Kidney (tissue), 14 donors: ENCODE measurements around the gene TMSB15C. TPM values are rescaled to one million over a fixed set of nuclear protein-coding genes. Genes with fewer than 3 reads are reported as not detected.

Source experiments
- DNase-seq, 5 donors: peaks; one replicate each; pipeline ENCODE4 v3.0.0-alpha.2; 2013 to 2020
- FAIRE-seq: peaks from 2 replicates; lab custom pipeline; 2012; peaks lifted over from hg19 to GRCh38; lab: Jason Lieb, UNC
- H3K27ac ChIP-seq, 2 donors: one replicate each; pipeline ENCODE4 v1.7.0; 2013; ENCODE audit warnings: low read depth in 2 of 2, low read length in 2 of 2, inconsistent platforms in 1 of 2
- H3K27me3 ChIP-seq: one replicate; pipeline ENCODE4 v1.7.1; 2013; ENCODE audit warnings: low read length, inconsistent platforms; ENCODE audit not compliant: control insufficient read depth, insufficient read depth
- H3K36me3 ChIP-seq, 3 donors: one replicate each; pipeline versions ENCODE4 v1.7.0 to v1.7.1; 2013; ENCODE audit warnings: low read length in 3 of 3, control low read depth in 1 of 3, inconsistent platforms in 1 of 3; ENCODE audit not compliant: insufficient read depth in 3 of 3, control insufficient read depth in 2 of 3
- H3K4me1 ChIP-seq, 3 donors: one replicate each; pipeline versions ENCODE4 v1.7.0 to v1.7.1; 2013; ENCODE audit warnings: low read length in 3 of 3, inconsistent platforms in 1 of 3, low read depth in 1 of 3; ENCODE audit not compliant: control insufficient read depth in 2 of 3, insufficient read depth in 2 of 3
- H3K4me3 ChIP-seq, 3 donors: one replicate each; pipeline versions ENCODE4 v1.7.0 to v1.8.1; 2013; ENCODE audit warnings: low read length in 3 of 3, control low read depth in 1 of 3, inconsistent platforms in 1 of 3
- H3K9ac ChIP-seq, 3 donors: one replicate each; pipeline versions ENCODE4 v1.7.0 to v1.7.1; 2013; ENCODE audit warnings: low read length in 3 of 3, control low read depth in 1 of 3, inconsistent platforms in 1 of 3
- H3K9me3 ChIP-seq, 3 donors: one replicate each; pipeline versions ENCODE4 v1.7.0 to v1.7.1; 2013; ENCODE audit warnings: low read length in 3 of 3, control low read depth in 1 of 3, inconsistent platforms in 1 of 3; ENCODE audit not compliant: control insufficient read depth in 2 of 3, insufficient read depth in 1 of 3
- CTCF ChIP-seq: IDR thresholded peaks from 3 replicates; pipeline ENCODE4 v1.5.1; 2012; ENCODE audit warnings: mild to moderate bottlenecking, moderate library complexity, borderline replicate concordance; ENCODE audit not compliant: insufficient read depth; ENCODE audit errors: extremely low read depth
- intact Hi-C: fragments of 100-400 bp; cut with DNase I; formaldehyde crosslinking; loops from one replicate; pipeline ENCODE4 v1.11.1; 2022
- polyA plus RNA-seq: library from polyadenylated mRNA; stranded (reverse); fragments of 350-450 nt; fragmentation: Illumina TruSeq; extraction: RNeasy Lipid Tissue Mini Kit (QIAGEN cat#74804); gene quantifications from one replicate; pipeline ENCODE4 v1.2.3, GENCODE V29; 2014; ENCODE audit warnings: low read depth, low replicate concordance; ENCODE audit not compliant: insufficient read depth
- total RNA-seq: library from RNA; stranded (reverse); fragmentation: NEBNext Ultra II Directional; extraction: Animal tissue kit (Norgen Biotek cat#: 25700); gene quantifications from one replicate; pipeline ENCODE4 v1.2.1, GENCODE V29; 2021
- donor health status: control.
- donor health status: control.
- donor health status: control.
- donor health status: control.
- donor health status: control.
- donor health status: DM: yes; HTN: yes; CAD: no.
- donor health status: Normal renal cell carcinoma (clear cell type).

Gene TMSB15C
- total and polyA plus RNA-seq, 2 donors from 2014 or later: 0.28 to 1.5 TPM

DNA sequence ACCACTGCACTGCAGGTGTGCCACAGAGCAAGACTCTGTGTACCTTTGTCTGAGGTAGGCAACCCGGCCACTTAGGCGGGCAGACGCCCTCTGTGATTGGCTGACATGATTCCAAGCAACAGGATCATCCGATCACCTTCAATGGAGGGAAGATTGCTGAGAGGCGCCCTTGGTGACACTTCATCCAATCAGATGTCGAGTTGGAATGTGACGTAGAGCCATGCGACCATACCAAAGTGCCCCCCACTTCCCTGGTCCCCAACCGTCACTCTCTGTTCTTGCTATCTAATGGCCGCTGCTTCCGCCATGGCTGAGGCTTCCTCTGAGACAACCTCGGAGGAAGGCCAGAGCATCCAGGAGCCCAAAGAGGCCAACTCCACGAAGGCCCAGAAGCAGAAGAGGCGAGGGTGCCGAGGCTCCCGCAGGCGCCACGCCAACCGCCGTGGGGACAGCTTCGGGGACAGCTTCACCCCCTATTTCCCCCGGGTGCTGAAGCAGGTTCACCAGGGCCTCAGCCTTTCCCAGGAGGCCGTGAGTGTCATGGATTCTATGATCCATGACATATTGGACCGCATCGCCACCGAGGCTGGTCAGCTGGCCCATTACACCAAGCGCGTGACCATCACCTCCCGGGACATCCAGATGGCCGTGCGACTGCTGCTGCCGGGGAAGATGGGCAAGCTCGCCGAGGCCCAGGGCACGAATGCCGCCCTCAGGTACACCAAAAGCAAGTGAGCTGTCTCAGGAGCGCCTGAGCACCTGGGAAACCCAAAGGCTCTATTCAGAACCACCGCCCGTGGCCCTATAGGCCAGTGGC, 36.1 kb downstream of the TMSB15C start, which contains the start of gene H2BW2:
Gene H2BW2 (plus strand): TSS at position 268 of the 817 bp plus-strand sequence. CDS start 39 bp downstream, at position 307.
- TF ChIP-seq CTCF: no peak
- DNase-seq (peak in 1 of 5 donors; percentile 57), FAIRE-seq (no peak)
- Histone ChIP-seq H3K27ac (no peak within 1 kb of the TSS), H3K9me3 (no peaks in the 10 kb centered on the region), H3K27me3 (peaks cover 2% of the 10 kb centered on the region), H3K9ac (no peak within 1 kb of the TSS), H3K4me3 (no peak within 1 kb of the TSS), H3K36me3 (no peaks in the 10 kb centered on the region), H3K4me1 (no peaks in the 10 kb centered on the region)
- intact Hi-C loops: no loop called here

Other genes with a start within 250 kb of the TMSB15C start
- 1.1 TPM for gene RAB9B, start 244.0 kb downstream of the TMSB15C start, total RNA-seq
- gene RAB9B, start 244.0 kb downstream of the TMSB15C start, polyA plus RNA-seq: 0.26 TPM
- 2.0 TPM for gene TMSB15B, start 113.6 kb downstream of the TMSB15C start, total RNA-seq
- gene TMSB15B, start 113.6 kb downstream of the TMSB15C start, polyA plus RNA-seq: 1.7 TPM
- not detected for gene H2BW1, start 62.5 kb downstream of the TMSB15C start, total RNA-seq
- not detected for gene H2BW1, start 62.5 kb downstream of the TMSB15C start, polyA plus RNA-seq
- not detected for gene H2BW2, start 36.3 kb downstream of the TMSB15C start, total RNA-seq
- not detected for gene H2BW2, start 36.3 kb downstream of the TMSB15C start, polyA plus RNA-seq
- 0.79 TPM for gene ZCCHC18, start 36.3 kb upstream of the TMSB15C start, total RNA-seq
- gene ZCCHC18, start 36.3 kb upstream of the TMSB15C start, polyA plus RNA-seq: 3.3 TPM
- gene SLC25A53, start 80.8 kb upstream of the TMSB15C start, total RNA-seq: 12.1 TPM
- 5.0 TPM for gene SLC25A53, start 80.8 kb upstream of the TMSB15C start, polyA plus RNA-seq
- 37.4 TPM for gene FAM199X, start 90.2 kb upstream of the TMSB15C start, total RNA-seq
- 12.6 TPM for gene FAM199X, start 90.2 kb upstream of the TMSB15C start, polyA plus RNA-seq
- not detected for gene ESX1, start 178.7 kb upstream of the TMSB15C start, total RNA-seq
- not detected for gene ESX1, start 178.7 kb upstream of the TMSB15C start, polyA plus RNA-seq